Right lobe of liver (tissue), 6 donors: ENCODE data around the gene SLC30A2. TPM values are rescaled to one million over a fixed set of nuclear protein-coding genes. Genes with fewer than 3 reads are reported as not detected.

Source experiments
- ATAC-seq, 4 donors: fragments of 200-7000 bp; cut with Tn5 transposase; one replicate each; pipeline ENCODE4 v1.9.1; 2020; ENCODE audit warnings: mild to moderate bottlenecking in 4 of 4, moderate library complexity in 4 of 4
- DNase-seq, 3 donors: peaks; one replicate each; pipeline ENCODE4 v3.0.0-alpha.2; 2020
- H3K27ac ChIP-seq, 3 donors: fragments of 200-600 bp; one replicate each; pipeline ENCODE4 v1.8.0; 2022
- H3K27me3 ChIP-seq, 2 donors: fragments of 200-600 bp; one replicate each; pipeline ENCODE4 v1.8.0; 2022
- H3K36me3 ChIP-seq, 4 donors: fragments of 200-600 bp; sonication (generic) in 1 of 4; one replicate each; pipeline versions ENCODE4 v1.5.1 to v1.8.0; 2017 to 2022; ENCODE audit warnings: control low read depth in 1 of 4
- H3K4me1 ChIP-seq, 4 donors: fragments of 200-600 bp; sonication (generic) in 1 of 4; one replicate each; pipeline versions ENCODE4 v1.5.1 to v1.8.0; 2017 to 2022; ENCODE audit warnings: control low read depth in 1 of 4
- H3K4me3 ChIP-seq, 3 donors: fragments of 200-600 bp; one replicate each; pipeline ENCODE4 v1.8.0; 2022
- H3K9me3 ChIP-seq, 4 donors: fragments of 200-600 bp; sonication (generic) in 1 of 4; one replicate each; pipeline versions ENCODE4 v1.5.1 to v1.8.0; 2017 to 2022; ENCODE audit warnings: control low read depth in 1 of 4
- CTCF ChIP-seq, 4 donors: fragments of 200-600 bp in 3 of 4; fragments of 450-650 bp in 1 of 4; IDR thresholded peaks; one replicate each; pipeline versions ENCODE4 v1.5.1 to v1.8.0; 2016 to 2022; ENCODE audit warnings: antibody characterized with exemption in 4 of 4, mild to moderate bottlenecking in 2 of 4
- POLR2A ChIP-seq: fragments of 450-650 bp; IDR thresholded peaks from one replicate; pipeline ENCODE4 v1.6.1; 2017; ENCODE audit warnings: antibody characterized with exemption, mild to moderate bottlenecking
- WGBS: methylation state at CpG from one replicate; pipeline ENCODE4 v1.1.6; 2018; ENCODE audit warnings: low coverage, low lambda C conversion rate; ENCODE audit not compliant: insufficient coverage; ENCODE audit errors: missing lambda C conversion rate; 5-methylcytosine and 5-hydroxymethylcytosine counted together
- intact Hi-C, 2 donors: fragments of 100-400 bp; cut with DNase I; formaldehyde crosslinking; loops; one replicate each; pipeline versions ENCODE4 v1.11.2 to v1.14.1; 2022
- total RNA-seq, 6 experiments: library from RNA; depleted of rRNA in 2 of 6; stranded (reverse); fragments of >200 nt in 2 of 6; fragmentation: NEBNext Ultra II Directional in 3 of 6; extraction: Animal tissue kit (Norgen Biotek cat#: 25700) in 3 of 6; gene quantifications; one replicate each; pipeline versions ENCODE4 v1.1.0 to v1.2.4, GENCODE V29; 2016 to 2023
- donor health status: DM: no; HTN: yes; CAD: no.
- donor health status: DM: no; HTN: no; CAD: no.
- donor health status: DM: no; HTN: no; CAD: no.
- donor health status: DM: no; HTN: yes; CAD: no.
- donor health status: DM: no; HTN: yes; CAD: no.

SLC30A2 gene
- total RNA-seq, 6 experiments from 2014 or later, result 0.07 to 0.31 (median 0.22) TPM; not detected in 1

- ATAC-seq (no peak), DNase-seq (no peak)
- H3K27me3 ChIP-seq, result no peaks in the 10 kb centered on the region
- 69% methylated on average over 6 of the region's 18 CpGs for WGBS
- TF ChIP-seq POLR2A (no peak), CTCF (IDR thresholded peaks at IDR 0.05) (no peak)
- no peaks in the 10 kb centered on the region for H3K36me3 ChIP-seq
- no peak overlapping the region for H3K4me3 ChIP-seq
- H3K4me1 ChIP-seq, result peaks cover 0 to 14% (median 4%) of the 10 kb centered on the region in 4 donors
- no peaks in the 10 kb centered on the region for H3K9me3 ChIP-seq
- intact Hi-C loops, result loop anchor here (5.0 kb wide), 2 partner anchors 102 to 162 kb away; no protein-coding TSS in a partner anchor
- no peak overlapping the region for H3K27ac ChIP-seq
Observed at GRCh38 chr1:25999041-25999800, 46.7 kb downstream of the SLC30A2 start.

- WGBS, result 1% methylated on average over 30 of the region's 47 CpGs
- peak within 1 kb of the TSS; percentile 64 to 81 (median 78) for H3K27ac ChIP-seq
Observed at GRCh38 chr1:25997828-25998761, 47.8 kb downstream of the SLC30A2 start, which contains the start of gene PAFAH2. Gene PAFAH2 (minus strand): TSS chr1:25998063. CDS start chr1:25990816, 7,247 bp downstream.

GRCh38 chr1:25996966-25997827, 48.7 kb downstream of the SLC30A2 start:
- peak; percentile 2 to 45 (median 29) for ATAC-seq
- 0% methylated on average over 13 of the region's 13 CpGs for WGBS
- intact Hi-C loops, result loop anchor here (5.0 kb wide), 2 partner anchors 100 to 160 kb away; no protein-coding TSS in a partner anchor
- Histone ChIP-seq H3K27ac (peak overlapping the region; percentile 64 to 81 (median 78)), H3K36me3 (peaks cover 0 to 6% (median 0%) of the 10 kb centered on the region in 4 donors), H3K9me3 (no peaks in the 10 kb centered on the region), H3K27me3 (no peaks in the 10 kb centered on the region), H3K4me3 (peak overlapping the region; percentile 54 to 81 (median 80)), H3K4me1 (peaks cover 0 to 14% (median 4%) of the 10 kb centered on the region in 4 donors)
- TF ChIP-seq POLR2A, result peak; percentile 27
- TF ChIP-seq CTCF (IDR thresholded peaks at IDR 0.05), result no peak
- no peak for DNase-seq

More at GRCh38 chr1:25997828-25998761, 47.8 kb downstream of the SLC30A2 start, which contains the start of gene PAFAH2:
- Histone ChIP-seq H3K4me1 (peaks cover 0 to 14% (median 4%) of the 10 kb centered on the region in 4 donors), H3K27me3 (no peaks in the 10 kb centered on the region), H3K9me3 (no peaks in the 10 kb centered on the region), H3K4me3 (peak within 1 kb of the TSS; percentile 54 to 81 (median 80)), H3K36me3 (peaks cover 0 to 1% (median 0%) of the 10 kb centered on the region in 4 donors)
- TF ChIP-seq CTCF (IDR thresholded peaks at IDR 0.05), result peak; percentile 98 to 100 (median 98)
- no peak for TF ChIP-seq POLR2A
- DNase-seq (peak; percentile 96 to 98 (median 98)), ATAC-seq (peak; percentile 98 to 99 (median 98))
- intact Hi-C loops, result loop anchor here (5.0 kb wide), 2 partner anchors 101 to 161 kb away; no protein-coding TSS in a partner anchor
